Measurements from ENCODE around the gene HSD11B2. TPM values are rescaled to one million over a fixed set of nuclear protein-coding genes. Genes with fewer than 3 reads are reported as not detected.
"Not testable (repeated sequence)": the region's sequence is repeated elsewhere in the genome, so short reads cannot be mapped to it uniquely, and the experiment has no call there.

Gene HSD11B2
- total RNA-seq, 2 donors from 2014 or later: 1.3 to 2.7 TPM

GRCh38 chr16:67406111-67406971 lies 24.6 kb upstream of the HSD11B2 start:
- ATAC-seq (no peak), DNase-seq (ENCODE audit: low spot score in 2 of 2) (no peak)
- Mint-ChIP-seq H3K27ac (no peak overlapping the region), H3K36me3 (no peaks in the 10 kb centered on the region), H3K9me3 (no peaks in the 10 kb centered on the region)

GRCh38 chr16:67407176-67407787 lies 23.6 kb upstream of the HSD11B2 start:
- Mint-ChIP-seq H3K27ac (no peak overlapping the region), H3K36me3 (no peaks in the 10 kb centered on the region), H3K9me3 (no peaks in the 10 kb centered on the region)
- DNase-seq (ENCODE audit: low spot score in 2 of 2): no peak
- ATAC-seq: no peak

GRCh38 chr16:67407788-67408452 lies 23.0 kb upstream of the HSD11B2 start:
- DNase-seq (ENCODE audit: low spot score in 2 of 2) (no peak), ATAC-seq (no peak)
- H3K27ac Mint-ChIP-seq: peak overlapping the region in 1 of 2 donors; percentile 10
- H3K9me3 Mint-ChIP-seq: no peaks in the 10 kb centered on the region
- no peaks in the 10 kb centered on the region for H3K36me3 Mint-ChIP-seq

- peak overlapping the region in 1 of 2 donors; percentile 18 for H3K27ac Mint-ChIP-seq
- no peak for ATAC-seq
- no peaks in the 10 kb centered on the region for H3K36me3 Mint-ChIP-seq
- no peaks in the 10 kb centered on the region for H3K9me3 Mint-ChIP-seq
- no peak for DNase-seq (ENCODE audit: low spot score in 2 of 2)
Observed at GRCh38 chr16:67409631-67410030, 21.3 kb upstream of the HSD11B2 start.

- ATAC-seq (no peak), DNase-seq (ENCODE audit: low spot score in 2 of 2) (no peak)
- H3K36me3 Mint-ChIP-seq: no peaks in the 10 kb centered on the region
- H3K9me3 Mint-ChIP-seq: no peaks in the 10 kb centered on the region
- H3K27ac Mint-ChIP-seq: peak overlapping the region in 1 of 2 donors; percentile 26
Observed at GRCh38 chr16:67411339-67411738, 19.6 kb upstream of the HSD11B2 start.

GRCh38 chr16:67412294-67412693 lies 18.6 kb upstream of the HSD11B2 start:
- ATAC-seq (no peak), DNase-seq (ENCODE audit: low spot score in 2 of 2) (no peak)
- Mint-ChIP-seq H3K36me3 (peaks cover 0 to 5% of the 10 kb centered on the region in 2 donors), H3K27ac (no peak overlapping the region), H3K9me3 (no peaks in the 10 kb centered on the region)

GRCh38 chr16:67413978-67414911 lies 16.7 kb upstream of the HSD11B2 start:
- H3K27ac Mint-ChIP-seq: no peak overlapping the region
- DNase-seq (ENCODE audit: low spot score in 2 of 2) (no peak), ATAC-seq (no peak)
- no peaks in the 10 kb centered on the region for H3K9me3 Mint-ChIP-seq
- peaks cover 0 to 5% of the 10 kb centered on the region in 2 donors for H3K36me3 Mint-ChIP-seq

- not testable (repeated sequence) for DNase-seq (ENCODE audit: low spot score in 2 of 2); H3K36me3 Mint-ChIP-seq; H3K9me3 Mint-ChIP-seq; ATAC-seq
- H3K27ac Mint-ChIP-seq: peak overlapping the region in 1 of 2 donors; percentile 58
Observed at GRCh38 chr16:67415421-67415820, 15.5 kb upstream of the HSD11B2 start.

GRCh38 chr16:67415872-67416793 lies 14.8 kb upstream of the HSD11B2 start, which contains the start of gene ZDHHC1:
Gene ZDHHC1 (minus strand): TSS chr16:67416477. CDS start chr16:67407775, 8,702 bp downstream.
- DNase-seq (ENCODE audit: low spot score in 2 of 2) (peak; percentile 68 to 76), ATAC-seq (peak; percentile 92 to 96)
- Mint-ChIP-seq H3K36me3 (peaks cover 0 to 5% of the 10 kb centered on the region in 2 donors), H3K9me3 (no peaks in the 10 kb centered on the region), H3K27ac (peak within 1 kb of the TSS; percentile 58 to 75)

- DNase-seq (ENCODE audit: low spot score in 2 of 2): no peak
- Mint-ChIP-seq H3K36me3 (peaks cover 0 to 5% of the 10 kb centered on the region in 2 donors), H3K27ac (no peak overlapping the region), H3K9me3 (no peaks in the 10 kb centered on the region)
- ATAC-seq: no peak
Observed at GRCh38 chr16:67417333-67418061, 13.4 kb upstream of the HSD11B2 start.

- ATAC-seq: no peak
- H3K27ac Mint-ChIP-seq: no peak overlapping the region
- DNase-seq (ENCODE audit: low spot score in 2 of 2): no peak
- H3K9me3 Mint-ChIP-seq: no peaks in the 10 kb centered on the region
- H3K36me3 Mint-ChIP-seq: peaks cover 0 to 5% of the 10 kb centered on the region in 2 donors
Observed at GRCh38 chr16:67419502-67419901, 11.4 kb upstream of the HSD11B2 start.

GRCh38 chr16:67419931-67420330 lies 11.0 kb upstream of the HSD11B2 start:
- no peak overlapping the region for H3K27ac Mint-ChIP-seq
- no peak for DNase-seq (ENCODE audit: low spot score in 2 of 2)
- H3K36me3 Mint-ChIP-seq: peaks cover 0 to 5% of the 10 kb centered on the region in 2 donors
- no peaks in the 10 kb centered on the region for H3K9me3 Mint-ChIP-seq
- ATAC-seq: no peak

- ATAC-seq (no peak), DNase-seq (ENCODE audit: low spot score in 2 of 2) (no peak)
- H3K27ac Mint-ChIP-seq: no peak overlapping the region
- peaks cover 0 to 5% of the 10 kb centered on the region in 2 donors for H3K36me3 Mint-ChIP-seq
- no peaks in the 10 kb centered on the region for H3K9me3 Mint-ChIP-seq
Observed at GRCh38 chr16:67421030-67421429, 9.9 kb upstream of the HSD11B2 start.

GRCh38 chr16:67423015-67423414 lies 7.9 kb upstream of the HSD11B2 start:
- no peaks in the 10 kb centered on the region for H3K36me3 Mint-ChIP-seq
- no peak overlapping the region for H3K27ac Mint-ChIP-seq
- DNase-seq (ENCODE audit: low spot score in 2 of 2) (no peak), ATAC-seq (no peak)
- H3K9me3 Mint-ChIP-seq: no peaks in the 10 kb centered on the region

Data from activated naive CD4-positive, alpha-beta T cell treated with anti-CD3 and anti-CD28 coated beads, Interleukin-2, amount 50 U/mL, for 72 hours (primary cell).